WI38 (cell line): Measurements from ENCODE around the gene OSBPL2.

ENCODE experiments used
- H3K4me3 ChIP-seq: 2 replicates; pipeline ENCODE4 v1.5.1; 2011; ENCODE audit warnings: low read depth, mild to moderate bottlenecking, control low read depth, low read length
- TF ChIP-seq, protein P1 (sequence below): IDR thresholded peaks from 2 replicates; pipeline ENCODE4 v1.5.1; 2012; ENCODE audit warnings: low read depth, mild to moderate bottlenecking, control low read depth, low read length

OSBPL2 gene

DNA sequence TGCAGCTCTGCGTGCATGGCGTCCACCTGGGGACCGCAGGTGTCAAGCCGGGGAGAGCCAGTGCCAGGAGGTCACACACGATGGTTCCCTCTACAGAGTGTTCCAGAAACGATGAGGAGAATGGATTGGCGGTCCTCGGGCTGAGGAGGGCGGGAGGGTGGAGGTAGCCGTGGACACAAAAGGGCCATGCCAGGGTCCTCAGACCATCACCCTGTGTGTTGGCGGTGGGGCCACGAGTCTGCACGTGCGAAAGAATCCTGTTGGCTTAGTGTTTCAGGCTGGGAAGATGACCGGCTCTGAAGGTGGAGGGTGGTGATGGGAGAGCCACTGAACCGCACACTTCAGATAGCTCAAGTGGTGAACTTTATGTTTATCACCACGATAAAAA, 31.9 kb upstream of the OSBPL2 start:
- TF ChIP-seq, protein P1, sequence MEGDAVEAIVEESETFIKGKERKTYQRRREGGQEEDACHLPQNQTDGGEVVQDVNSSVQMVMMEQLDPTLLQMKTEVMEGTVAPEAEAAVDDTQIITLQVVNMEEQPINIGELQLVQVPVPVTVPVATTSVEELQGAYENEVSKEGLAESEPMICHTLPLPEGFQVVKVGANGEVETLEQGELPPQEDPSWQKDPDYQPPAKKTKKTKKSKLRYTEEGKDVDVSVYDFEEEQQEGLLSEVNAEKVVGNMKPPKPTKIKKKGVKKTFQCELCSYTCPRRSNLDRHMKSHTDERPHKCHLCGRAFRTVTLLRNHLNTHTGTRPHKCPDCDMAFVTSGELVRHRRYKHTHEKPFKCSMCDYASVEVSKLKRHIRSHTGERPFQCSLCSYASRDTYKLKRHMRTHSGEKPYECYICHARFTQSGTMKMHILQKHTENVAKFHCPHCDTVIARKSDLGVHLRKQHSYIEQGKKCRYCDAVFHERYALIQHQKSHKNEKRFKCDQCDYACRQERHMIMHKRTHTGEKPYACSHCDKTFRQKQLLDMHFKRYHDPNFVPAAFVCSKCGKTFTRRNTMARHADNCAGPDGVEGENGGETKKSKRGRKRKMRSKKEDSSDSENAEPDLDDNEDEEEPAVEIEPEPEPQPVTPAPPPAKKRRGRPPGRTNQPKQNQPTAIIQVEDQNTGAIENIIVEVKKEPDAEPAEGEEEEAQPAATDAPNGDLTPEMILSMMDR = no peak
- H3K4me3 ChIP-seq = no peak overlapping the region

DNA sequence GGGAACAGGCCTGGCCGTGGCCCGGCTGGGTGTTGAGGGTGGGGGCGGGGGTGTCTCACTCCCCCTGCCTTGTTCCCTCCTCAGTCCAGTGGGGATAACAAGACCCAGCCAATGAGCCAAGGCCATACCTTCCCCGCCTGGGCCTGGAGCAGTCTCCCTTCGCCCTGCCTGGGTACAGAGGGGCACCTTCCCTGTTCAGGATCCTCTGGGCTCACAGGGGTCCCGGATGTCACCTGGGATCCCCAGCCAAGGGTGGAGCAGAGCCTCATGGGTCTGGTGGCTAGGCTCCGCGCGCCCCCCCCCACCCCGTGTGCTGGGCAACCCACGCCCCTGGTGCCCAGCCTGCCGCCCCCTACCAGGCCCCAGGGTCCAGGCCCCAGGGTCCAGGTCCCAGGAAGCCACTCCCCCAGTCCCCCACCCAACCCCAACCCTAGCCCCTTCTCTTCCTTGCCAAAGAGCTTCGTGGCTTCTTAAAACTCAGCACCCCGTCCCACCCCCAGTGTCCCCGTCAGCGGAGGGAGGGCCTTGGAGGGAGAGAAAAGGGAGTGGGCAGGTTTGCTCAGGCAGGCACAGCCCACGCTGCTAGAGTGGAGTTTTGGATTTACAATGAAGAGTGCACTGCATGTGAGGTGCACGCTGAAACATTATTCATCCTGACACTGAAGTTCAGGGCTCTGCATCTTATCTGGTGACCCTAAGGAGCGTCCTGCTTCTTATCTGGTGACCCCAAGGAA, 30.1 kb upstream of the OSBPL2 start:
- TF ChIP-seq, protein P1 = no peak
- H3K4me3 ChIP-seq = no peak overlapping the region

DNA sequence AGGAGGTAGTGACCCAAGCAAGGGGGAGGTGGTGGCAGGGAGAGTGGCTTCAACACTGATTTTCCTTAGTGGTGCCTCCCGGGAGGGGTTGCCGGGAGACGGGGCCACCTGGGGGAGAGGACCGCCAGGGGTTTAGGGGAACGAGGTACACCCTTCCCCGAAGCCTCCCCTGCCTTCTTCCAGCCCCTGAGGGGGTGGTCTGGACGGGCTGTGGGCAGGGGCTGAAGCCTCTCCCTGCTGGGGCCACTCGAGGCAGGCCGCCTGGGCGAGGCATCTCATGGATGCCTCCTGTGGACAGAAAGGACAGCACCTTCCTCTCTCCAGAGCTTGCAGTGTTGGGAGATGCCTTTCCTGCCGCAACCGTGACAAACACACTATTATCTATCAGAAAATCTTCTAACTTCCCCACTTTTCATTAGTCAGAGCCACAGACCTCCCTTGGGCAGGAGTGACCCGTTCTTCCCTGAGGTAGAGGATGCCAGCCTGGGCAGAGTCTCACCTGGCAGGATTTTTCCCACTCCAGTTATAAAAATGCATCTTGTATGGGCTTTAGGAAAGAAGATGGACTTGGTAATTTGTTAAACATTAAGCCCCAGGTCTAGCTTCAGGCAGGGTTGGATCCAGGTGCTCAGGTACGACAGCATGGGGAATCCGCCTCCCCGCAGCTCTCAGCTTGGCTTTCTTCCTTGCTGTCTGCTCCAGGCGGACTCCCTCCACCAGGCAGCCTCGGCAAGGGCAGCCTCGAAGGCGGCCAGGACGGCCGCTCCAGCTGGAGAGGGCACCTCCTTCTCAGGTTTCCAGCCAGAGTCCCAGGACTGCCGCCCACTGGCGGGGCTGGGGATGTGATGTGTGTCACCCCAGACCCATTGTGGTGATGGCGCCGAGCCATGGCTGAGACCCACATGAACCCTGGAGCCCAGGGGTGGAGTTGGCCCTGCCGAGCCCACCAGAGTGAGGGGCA, 29.2 kb upstream of the OSBPL2 start:
- no peak overlapping the region for H3K4me3 ChIP-seq
- TF ChIP-seq, protein P1 = 0 out of 2 replicates have a peak, but pooled peaks have one; percentile 5

DNA sequence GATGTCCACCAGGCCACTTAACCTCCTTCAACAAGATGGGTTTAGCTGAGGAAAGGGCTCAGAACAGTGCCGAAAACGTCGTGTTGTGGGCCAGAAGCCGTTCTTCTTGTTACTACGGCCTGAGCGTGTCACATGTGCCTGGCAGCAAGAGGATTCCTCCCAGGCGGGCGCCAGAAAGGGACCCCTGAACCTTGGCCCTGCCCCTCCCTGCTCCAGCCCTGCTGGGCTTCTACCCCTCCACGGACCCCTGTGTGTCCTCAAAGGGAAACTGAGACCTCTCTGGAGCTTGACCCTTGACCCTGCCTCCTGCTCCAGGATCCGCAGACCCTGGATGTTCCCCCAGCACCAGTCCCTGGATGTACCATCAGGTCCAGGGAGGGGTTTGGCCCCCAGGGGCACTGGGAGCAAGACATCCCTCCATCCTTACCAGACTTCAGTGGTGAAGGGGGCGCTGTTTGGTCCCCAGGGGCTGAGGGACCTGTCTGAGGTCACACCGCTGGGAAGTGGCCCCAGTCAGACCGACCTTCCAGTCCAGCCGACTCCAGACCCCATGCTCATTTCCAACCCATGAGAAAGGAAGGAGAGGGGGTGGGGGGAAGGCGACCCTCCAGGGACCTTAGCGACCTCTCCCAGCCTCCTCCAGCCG, 28.3 kb upstream of the OSBPL2 start:
- TF ChIP-seq, protein P1 = no peak
- H3K4me3 ChIP-seq = no peak overlapping the region

DNA sequence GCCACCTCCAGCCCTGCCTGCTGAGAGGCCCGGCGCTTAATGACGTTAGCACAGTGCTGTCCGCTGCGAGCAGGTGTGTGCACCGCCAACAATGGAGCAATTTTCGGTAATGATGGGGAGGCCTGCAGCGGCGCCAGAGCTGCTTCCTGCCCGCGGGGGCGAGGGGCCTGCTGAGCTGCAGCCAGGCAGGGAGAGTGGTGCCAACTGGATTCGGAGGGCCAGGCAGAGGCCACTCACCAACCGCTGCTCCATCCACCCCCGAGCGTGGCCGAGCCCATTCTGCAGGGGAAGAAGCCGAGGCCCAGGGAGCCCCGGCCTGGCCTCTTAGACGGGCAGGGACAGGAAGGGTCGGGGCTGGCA, 27.8 kb upstream of the OSBPL2 start:
- H3K4me3 ChIP-seq = no peak overlapping the region

DNA sequence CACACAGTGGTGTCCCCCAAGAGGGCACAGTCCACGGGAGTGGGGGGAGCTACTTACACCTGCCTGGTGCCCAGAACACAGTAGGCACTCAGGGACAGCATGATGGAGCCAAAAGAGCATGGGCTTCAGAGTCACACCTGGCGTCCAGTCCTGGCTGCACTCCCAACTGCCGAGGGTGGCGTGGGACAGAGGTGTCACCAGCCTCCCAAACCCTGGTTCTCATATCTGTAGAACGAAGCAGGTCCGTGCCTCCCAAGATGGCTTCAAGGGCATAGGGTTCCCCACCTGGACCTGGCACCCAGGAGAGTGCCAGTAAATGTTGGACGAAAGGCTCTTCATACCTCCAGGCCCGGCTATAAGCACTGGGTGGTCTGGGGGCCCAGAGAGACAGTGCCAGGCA, 27.1 kb upstream of the OSBPL2 start:
- TF ChIP-seq, protein P1 = no peak
- H3K4me3 ChIP-seq = no peak overlapping the region

More for the DNA sequence above, 27.8 kb upstream of the OSBPL2 start:
- TF ChIP-seq, protein P1 = no peak
